Nephron (organoid): ENCODE data around the gene COL4A5.
A peak's percentile ranks its signal among the peaks of the same experiment; 100 is the strongest.
"Not testable (repeated sequence)": the region's sequence is repeated elsewhere in the genome, so short reads cannot be mapped to it uniquely, and the experiment has no call there.

Experiments
- H3K27ac Mint-ChIP-seq, 3 experiments: 2 replicates each; pipeline ENCODE4 v1.8.0; 2020; ENCODE audit warnings: mixed read lengths in 3 of 3, mild to moderate bottlenecking in 2 of 3, moderate library complexity in 1 of 3
- H3K27me3 Mint-ChIP-seq: 2 replicates; pipeline ENCODE4 v1.8.0; 2021; ENCODE audit warnings: low read depth, mild to moderate bottlenecking, moderate library complexity, mixed read lengths
- H3K36me3 Mint-ChIP-seq: 2 replicates; pipeline ENCODE4 v1.8.0; 2020; ENCODE audit warnings: low read depth, mixed read lengths
- H3K4me1 Mint-ChIP-seq: 2 replicates; pipeline ENCODE4 v1.8.0; 2020; ENCODE audit warnings: mixed read lengths
- H3K4me3 Mint-ChIP-seq, 3 experiments: 2 replicates each; pipeline ENCODE4 v1.8.0; 2020; ENCODE audit warnings: mild to moderate bottlenecking in 3 of 3, mixed read lengths in 3 of 3, moderate library complexity in 2 of 3
- H3K9me3 Mint-ChIP-seq: 2 replicates; pipeline ENCODE4 v1.8.0; 2020; ENCODE audit warnings: mixed read lengths
- TF ChIP-seq, protein P1 (sequence below), 3 experiments: fragments of 200-600 bp; sonication (generic); IDR thresholded peaks; one replicate each; pipeline ENCODE4 v1.5.0; 2021; ENCODE audit warnings: antibody characterized with exemption in 3 of 3; ENCODE audit not compliant: unreplicated experiment in 3 of 3

Gene COL4A5

DNA sequence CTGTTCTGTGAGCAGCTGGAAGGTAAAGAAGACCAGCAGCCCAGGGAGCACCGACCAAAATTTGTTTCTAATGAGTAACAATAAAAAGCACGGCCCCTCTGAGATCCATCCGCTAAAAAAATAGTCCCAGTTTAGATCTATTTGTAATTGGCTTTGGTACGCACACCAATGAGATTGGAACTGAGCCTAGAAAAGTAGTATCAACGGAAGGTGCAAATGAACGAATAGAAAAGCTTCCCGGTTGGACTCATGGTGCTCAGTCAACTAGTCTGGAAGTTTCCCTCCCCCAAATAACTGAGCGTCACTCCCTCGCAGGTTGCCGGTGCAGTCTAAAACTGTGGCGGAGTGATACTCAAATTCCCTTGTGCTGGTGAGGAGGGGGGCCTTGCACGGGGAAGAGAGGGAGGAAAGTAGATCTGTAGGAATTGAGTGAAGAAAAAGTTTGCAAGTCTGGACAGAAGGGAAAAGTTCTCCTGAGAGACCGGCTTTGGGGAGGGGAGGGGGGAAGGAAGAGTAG is at the start of gene COL4A5:
Gene COL4A5, plus strand, starts transcription at position 413 of the 517 bp plus-strand sequence. CDS start 288 bp downstream, outside the sequence.
- H3K36me3 Mint-ChIP-seq, result peaks cover 20% of the 10 kb centered on the region

DNA sequence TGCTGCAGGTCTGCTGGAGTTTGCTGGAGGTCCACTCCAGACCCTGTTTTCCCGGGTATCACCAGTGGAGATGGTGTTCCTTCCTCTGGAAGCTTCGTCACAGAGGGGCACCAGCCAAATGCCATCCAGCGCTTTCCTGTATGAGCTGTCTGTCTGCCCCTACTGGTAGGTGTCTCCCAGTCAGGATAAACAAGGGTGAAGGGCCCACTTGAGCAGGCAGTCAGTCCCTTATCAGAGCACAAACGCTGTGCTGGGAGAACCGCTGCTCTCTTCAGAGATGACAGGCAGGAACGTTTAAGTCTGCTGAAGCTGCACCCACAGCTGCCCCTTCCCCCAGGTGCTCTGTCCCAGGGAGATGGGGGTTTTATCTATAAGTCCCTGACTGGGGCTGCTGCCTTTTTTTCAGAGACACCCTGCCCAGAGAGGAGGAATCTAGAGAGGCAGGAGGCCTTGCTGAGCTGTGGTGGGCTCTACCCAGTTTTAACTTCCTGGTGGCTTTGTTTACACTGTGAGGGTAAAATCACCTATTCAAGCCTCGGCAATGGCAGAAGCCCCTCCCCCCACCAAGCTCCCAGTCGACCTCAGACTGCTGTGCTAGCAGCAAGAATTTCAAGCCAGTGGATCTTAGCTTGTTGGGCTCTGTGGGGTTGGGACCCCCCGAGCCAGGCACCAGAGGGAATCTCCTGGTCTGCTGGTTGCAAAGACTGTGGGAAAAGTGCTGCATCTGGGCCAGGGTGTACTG is 48.5 kb upstream of the COL4A5 start:
- H3K4me3 Mint-ChIP-seq, H3K27ac Mint-ChIP-seq, H3K27me3 Mint-ChIP-seq, H3K4me1 Mint-ChIP-seq: not testable (repeated sequence)
- H3K36me3 Mint-ChIP-seq, result peaks cover 14% of the 10 kb centered on the region
- H3K9me3 Mint-ChIP-seq, result peaks cover 40% of the 10 kb centered on the region

More for the DNA sequence above, at the start of gene COL4A5:
- peaks cover 40% of the 10 kb centered on the region for H3K4me1 Mint-ChIP-seq
- H3K27ac Mint-ChIP-seq, result peak within 1 kb of the TSS; percentile 97 to 99 (median 98)
- H3K27me3 Mint-ChIP-seq, result peaks cover 3% of the 10 kb centered on the region
- TF ChIP-seq, protein P1, sequence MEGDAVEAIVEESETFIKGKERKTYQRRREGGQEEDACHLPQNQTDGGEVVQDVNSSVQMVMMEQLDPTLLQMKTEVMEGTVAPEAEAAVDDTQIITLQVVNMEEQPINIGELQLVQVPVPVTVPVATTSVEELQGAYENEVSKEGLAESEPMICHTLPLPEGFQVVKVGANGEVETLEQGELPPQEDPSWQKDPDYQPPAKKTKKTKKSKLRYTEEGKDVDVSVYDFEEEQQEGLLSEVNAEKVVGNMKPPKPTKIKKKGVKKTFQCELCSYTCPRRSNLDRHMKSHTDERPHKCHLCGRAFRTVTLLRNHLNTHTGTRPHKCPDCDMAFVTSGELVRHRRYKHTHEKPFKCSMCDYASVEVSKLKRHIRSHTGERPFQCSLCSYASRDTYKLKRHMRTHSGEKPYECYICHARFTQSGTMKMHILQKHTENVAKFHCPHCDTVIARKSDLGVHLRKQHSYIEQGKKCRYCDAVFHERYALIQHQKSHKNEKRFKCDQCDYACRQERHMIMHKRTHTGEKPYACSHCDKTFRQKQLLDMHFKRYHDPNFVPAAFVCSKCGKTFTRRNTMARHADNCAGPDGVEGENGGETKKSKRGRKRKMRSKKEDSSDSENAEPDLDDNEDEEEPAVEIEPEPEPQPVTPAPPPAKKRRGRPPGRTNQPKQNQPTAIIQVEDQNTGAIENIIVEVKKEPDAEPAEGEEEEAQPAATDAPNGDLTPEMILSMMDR (IDR thresholded peaks at IDR 0.05; ENCODE audit: unreplicated experiment in 3 of 3), result no peak
- peaks cover under 1% of the 10 kb centered on the region for H3K9me3 Mint-ChIP-seq
- H3K4me3 Mint-ChIP-seq, result peak within 1 kb of the TSS; percentile 93 to 97 (median 94)

DNA sequence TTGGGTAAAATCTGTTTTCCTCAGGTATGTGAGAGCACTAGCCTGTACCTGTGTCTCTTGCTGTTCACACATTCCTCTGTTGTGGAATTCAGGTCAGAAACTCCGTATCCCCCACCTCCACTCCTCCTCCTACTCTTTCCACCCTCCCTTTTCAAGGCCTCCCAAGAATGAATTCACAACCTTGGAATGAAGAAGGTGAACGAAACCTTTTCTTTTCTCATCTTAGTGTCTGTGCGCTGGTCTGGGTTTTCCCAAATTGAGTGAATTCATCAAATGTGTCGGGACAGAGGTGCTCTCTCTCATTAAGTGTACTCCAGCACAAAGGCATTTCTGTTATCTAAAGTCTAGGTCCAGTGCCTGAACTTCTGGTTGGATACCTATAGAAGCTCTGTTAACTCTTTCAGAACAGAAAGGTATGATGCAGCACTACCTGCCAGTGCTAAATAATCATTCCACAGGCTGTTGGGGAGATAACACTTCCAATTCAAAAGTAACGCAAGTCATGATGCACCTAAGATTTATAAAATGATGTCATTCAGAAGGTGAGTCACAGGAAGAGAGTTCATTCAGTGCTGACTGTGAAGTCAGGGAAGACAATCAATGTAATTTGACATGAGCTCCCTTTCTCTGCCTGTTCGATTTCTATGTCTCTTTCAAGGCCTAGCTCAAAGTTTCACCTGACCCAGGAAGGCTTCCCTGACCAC is 43.3 kb upstream of the COL4A5 start:
- Mint-ChIP-seq H3K4me3 (no peak overlapping the region), H3K9me3 (peaks cover 2% of the 10 kb centered on the region), H3K4me1 (peaks cover 5% of the 10 kb centered on the region), H3K27ac (peak overlapping the region; percentile 13 to 46 (median 38)), H3K36me3 (no peaks in the 10 kb centered on the region), H3K27me3 (no peaks in the 10 kb centered on the region)
- TF ChIP-seq, protein P1 (IDR thresholded peaks at IDR 0.05; ENCODE audit: unreplicated experiment in 3 of 3), result no peak

DNA sequence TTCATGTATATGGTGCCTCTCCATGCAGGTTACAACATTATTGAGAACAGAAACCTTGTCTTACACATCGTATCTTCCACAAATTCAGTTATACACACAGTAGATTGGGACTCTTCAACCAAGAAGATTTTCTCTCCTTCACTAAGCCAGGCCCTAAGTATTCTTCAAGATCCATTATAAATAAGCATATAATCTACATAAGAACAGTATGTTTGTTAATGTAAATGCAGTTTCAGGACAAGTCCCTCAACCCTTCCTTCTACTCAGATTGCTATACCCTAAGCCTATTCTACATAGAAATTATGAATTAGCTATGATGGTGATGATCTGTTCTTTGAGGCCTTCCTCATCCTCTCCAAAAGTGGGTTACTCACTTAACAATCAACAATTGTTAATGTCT is 42.7 kb upstream of the COL4A5 start:
- H3K27ac Mint-ChIP-seq, result no peak overlapping the region
- peaks cover 2% of the 10 kb centered on the region for H3K9me3 Mint-ChIP-seq
- H3K27me3 Mint-ChIP-seq, result no peaks in the 10 kb centered on the region
- H3K4me1 Mint-ChIP-seq, result peaks cover 5% of the 10 kb centered on the region
- H3K36me3 Mint-ChIP-seq, result no peaks in the 10 kb centered on the region
- no peak overlapping the region for H3K4me3 Mint-ChIP-seq
- TF ChIP-seq, protein P1 (IDR thresholded peaks at IDR 0.05; ENCODE audit: unreplicated experiment in 3 of 3), result no peak

DNA sequence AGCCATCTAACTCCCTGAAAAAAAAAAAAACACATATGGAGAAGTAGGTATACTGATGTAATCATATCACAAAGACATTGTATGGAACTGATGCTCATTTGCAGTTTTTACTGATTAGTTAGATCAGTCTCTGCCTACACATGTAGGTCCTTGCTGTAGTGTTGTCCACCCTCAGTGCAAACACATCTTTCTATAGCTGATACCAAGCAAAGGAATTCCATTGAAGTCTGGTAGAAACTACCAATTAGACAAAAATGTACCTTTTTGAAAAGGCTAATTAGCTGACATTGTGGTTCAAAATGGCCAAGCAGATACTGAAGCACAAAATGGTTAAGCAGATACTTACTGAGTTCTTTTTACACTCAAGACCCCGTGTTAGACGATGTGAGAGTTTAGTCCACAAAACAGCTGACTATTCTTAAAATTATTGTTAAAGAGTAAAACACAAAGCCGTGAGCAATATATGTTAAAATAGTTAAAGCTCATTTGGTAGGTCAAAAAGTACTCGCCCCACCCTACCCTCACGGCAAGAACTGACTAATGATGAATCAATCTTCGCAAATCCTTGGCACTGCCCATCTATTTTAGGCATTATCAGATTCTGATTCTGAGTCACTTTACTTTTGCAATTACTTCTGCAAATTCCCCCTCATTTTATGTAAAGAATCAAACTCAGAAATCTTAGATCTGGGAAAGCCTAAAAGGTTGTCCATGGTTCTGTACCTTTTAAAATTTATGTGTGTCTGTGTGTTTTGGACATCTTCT is 41.8 kb upstream of the COL4A5 start:
- Mint-ChIP-seq H3K4me3 (no peak overlapping the region), H3K9me3 (peaks cover 2% of the 10 kb centered on the region), H3K27ac (no peak overlapping the region), H3K4me1 (peaks cover 5% of the 10 kb centered on the region), H3K27me3 (no peaks in the 10 kb centered on the region), H3K36me3 (no peaks in the 10 kb centered on the region)
- TF ChIP-seq, protein P1 (IDR thresholded peaks at IDR 0.05; ENCODE audit: unreplicated experiment in 3 of 3), result no peak
